Cardiac muscle cell (in vitro differentiated cells and primary cell): Measurements from ENCODE around the gene ITGA6. TPM values are rescaled to one million over a fixed set of nuclear protein-coding genes. Genes with fewer than 3 reads are reported as not detected.

Experiments used
- DNase-seq, 2 donors: peaks; one replicate each; pipeline versions ENCODE4 v3.0.0 to v3.0.0-alpha.2; 2010 to 2017; ENCODE audit warnings: low read depth in 1 of 2, low spot score in 1 of 2
- H3K27ac ChIP-seq: fragments of 200-600 bp; sonication (generic); 2 replicates; pipeline ENCODE4 v1.5.1; 2016
- H3K27me3 ChIP-seq: fragments of 200-600 bp; sonication (generic); 2 replicates; pipeline ENCODE4 v1.6.0; 2016; ENCODE audit warnings: control low read depth
- H3K36me3 ChIP-seq: fragments of 200-600 bp; sonication (generic); 2 replicates; pipeline ENCODE4 v1.5.1; 2016; ENCODE audit warnings: control low read depth
- H3K4me1 ChIP-seq: fragments of 200-600 bp; sonication (generic); 2 replicates; pipeline ENCODE4 v1.8.1; 2017; ENCODE audit warnings: low read depth, mild to moderate bottlenecking, mixed run types
- H3K4me3 ChIP-seq: fragments of 200-600 bp; sonication (generic); 2 replicates; pipeline ENCODE4 v1.5.1; 2016; ENCODE audit warnings: mild to moderate bottlenecking
- H3K9me3 ChIP-seq: fragments of 200-600 bp; sonication (generic); 2 replicates; pipeline ENCODE4 v1.5.1; 2017; ENCODE audit warnings: low read depth, mild to moderate bottlenecking, control low read depth
- polyA plus RNA-seq: library from polyadenylated mRNA; unstranded; fragments of >200 nt; fragmentation: Nextera tagmentation; extraction: Ambion mirVana; gene quantifications from 2 replicates; pipeline ENCODE4 v1.2.1, GENCODE V29; 2016
- total RNA-seq: library from RNA; depleted of rRNA; stranded (reverse); fragments of >200 nt; gene quantifications from 2 replicates; pipeline ENCODE4 v1.2.3, GENCODE V29; 2016
- TF ChIP-seq, protein P1 (sequence below): IDR thresholded peaks from 2 replicates; pipeline ENCODE4 v1.5.1; 2012; ENCODE audit warnings: low read depth, mild to moderate bottlenecking, low read length

Gene ITGA6
- total and polyA plus RNA-seq, 2 experiments from 2014 or later, result 16.3 to 28.3 TPM

DNA sequence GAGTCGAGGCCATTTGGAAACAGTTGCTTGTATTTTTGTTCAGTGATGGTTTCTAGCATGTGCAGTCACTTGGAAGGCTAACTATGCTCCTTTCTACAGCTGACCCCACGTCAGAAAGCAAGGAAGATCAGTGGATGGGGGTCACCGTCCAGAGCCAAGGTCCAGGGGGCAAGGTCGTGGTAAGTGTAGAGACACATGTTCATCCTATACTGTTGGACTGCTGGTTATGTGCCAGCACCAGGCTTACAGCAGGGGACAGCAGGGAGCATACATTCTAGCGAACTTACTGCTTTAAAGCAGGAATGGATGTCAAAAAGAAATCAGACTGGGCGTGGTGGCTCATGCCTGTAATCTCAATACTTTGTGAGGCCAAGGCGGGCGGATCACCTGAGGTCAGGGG is 40.0 kb downstream of the ITGA6 start:
- Histone ChIP-seq H3K27ac (no peak overlapping the region), H3K4me1 (peaks cover 4% of the 10 kb centered on the region), H3K36me3 (no peaks in the 10 kb centered on the region), H3K9me3 (no peaks in the 10 kb centered on the region), H3K27me3 (no peaks in the 10 kb centered on the region), H3K4me3 (no peak overlapping the region)
- TF ChIP-seq, protein P1, sequence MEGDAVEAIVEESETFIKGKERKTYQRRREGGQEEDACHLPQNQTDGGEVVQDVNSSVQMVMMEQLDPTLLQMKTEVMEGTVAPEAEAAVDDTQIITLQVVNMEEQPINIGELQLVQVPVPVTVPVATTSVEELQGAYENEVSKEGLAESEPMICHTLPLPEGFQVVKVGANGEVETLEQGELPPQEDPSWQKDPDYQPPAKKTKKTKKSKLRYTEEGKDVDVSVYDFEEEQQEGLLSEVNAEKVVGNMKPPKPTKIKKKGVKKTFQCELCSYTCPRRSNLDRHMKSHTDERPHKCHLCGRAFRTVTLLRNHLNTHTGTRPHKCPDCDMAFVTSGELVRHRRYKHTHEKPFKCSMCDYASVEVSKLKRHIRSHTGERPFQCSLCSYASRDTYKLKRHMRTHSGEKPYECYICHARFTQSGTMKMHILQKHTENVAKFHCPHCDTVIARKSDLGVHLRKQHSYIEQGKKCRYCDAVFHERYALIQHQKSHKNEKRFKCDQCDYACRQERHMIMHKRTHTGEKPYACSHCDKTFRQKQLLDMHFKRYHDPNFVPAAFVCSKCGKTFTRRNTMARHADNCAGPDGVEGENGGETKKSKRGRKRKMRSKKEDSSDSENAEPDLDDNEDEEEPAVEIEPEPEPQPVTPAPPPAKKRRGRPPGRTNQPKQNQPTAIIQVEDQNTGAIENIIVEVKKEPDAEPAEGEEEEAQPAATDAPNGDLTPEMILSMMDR, result peak; percentile 24
- peak in 1 of 2 donors; percentile 54 for DNase-seq

DNA sequence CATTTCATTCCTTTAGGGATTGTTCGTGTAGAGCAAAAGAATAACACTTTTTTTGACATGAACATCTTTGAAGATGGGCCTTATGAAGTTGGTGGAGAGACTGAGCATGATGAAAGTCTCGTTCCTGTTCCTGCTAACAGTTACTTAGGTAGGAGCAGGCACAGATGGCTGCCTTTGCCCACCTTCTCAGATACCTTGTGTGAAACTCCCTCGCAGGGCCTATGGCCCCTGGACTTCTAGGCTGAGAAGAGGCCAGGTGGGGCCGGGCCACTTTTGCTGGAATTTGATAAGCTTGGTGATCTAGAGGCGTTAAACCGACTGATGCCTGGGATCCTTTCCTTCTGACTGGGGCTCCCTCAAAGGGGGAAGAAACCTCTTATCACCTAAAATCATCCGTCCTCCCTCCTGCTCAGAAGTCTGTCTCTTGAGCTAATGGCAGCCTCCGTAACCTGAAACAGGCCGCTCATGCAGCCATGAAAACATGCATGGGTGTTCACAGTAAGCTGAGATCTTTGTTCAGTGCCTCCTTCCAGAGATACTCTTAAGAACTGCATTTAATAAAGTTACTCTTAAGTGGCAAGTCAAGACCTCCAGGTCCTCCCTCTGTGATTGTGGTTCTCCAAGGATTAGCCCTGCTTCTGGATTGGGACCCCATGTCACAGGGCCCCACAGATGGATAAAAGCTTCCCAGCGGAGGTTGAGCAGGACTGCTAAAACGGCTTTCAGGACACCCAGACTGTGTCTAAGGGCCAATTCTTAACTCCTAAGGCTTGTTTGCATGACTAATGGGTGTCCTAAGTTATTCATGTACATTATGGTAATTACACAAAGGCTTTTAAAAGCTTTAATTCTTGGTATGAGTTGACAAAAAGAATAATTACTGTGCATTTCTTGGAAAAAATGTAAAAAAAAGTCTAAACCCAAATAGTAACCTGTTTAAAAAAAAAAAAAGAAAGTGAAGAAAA is 43.9 kb downstream of the ITGA6 start:
- Histone ChIP-seq H3K4me1 (peaks cover 4% of the 10 kb centered on the region), H3K27me3 (no peaks in the 10 kb centered on the region), H3K9me3 (no peaks in the 10 kb centered on the region), H3K4me3 (no peak overlapping the region), H3K36me3 (no peaks in the 10 kb centered on the region), H3K27ac (no peak overlapping the region)
- TF ChIP-seq, protein P1, result no peak
- DNase-seq, result no peak

GRCh38 chr2:172472446-172473033 is 45.2 kb downstream of the ITGA6 start:
- H3K9me3 ChIP-seq, result no peaks in the 10 kb centered on the region
- TF ChIP-seq, protein P1, result no peak
- H3K36me3 ChIP-seq, result no peaks in the 10 kb centered on the region
- H3K4me3 ChIP-seq, result no peak overlapping the region
- H3K4me1 ChIP-seq, result peaks cover 4% of the 10 kb centered on the region
- no peaks in the 10 kb centered on the region for H3K27me3 ChIP-seq
- H3K27ac ChIP-seq, result no peak overlapping the region
- DNase-seq, result no peak

GRCh38 chr2:172473167-172473566 is 45.8 kb downstream of the ITGA6 start:
- Histone ChIP-seq H3K36me3 (no peaks in the 10 kb centered on the region), H3K4me3 (no peak overlapping the region), H3K9me3 (no peaks in the 10 kb centered on the region), H3K27ac (no peak overlapping the region), H3K27me3 (no peaks in the 10 kb centered on the region), H3K4me1 (peaks cover 4% of the 10 kb centered on the region)
- TF ChIP-seq, protein P1, result no peak
- no peak for DNase-seq

DNA sequence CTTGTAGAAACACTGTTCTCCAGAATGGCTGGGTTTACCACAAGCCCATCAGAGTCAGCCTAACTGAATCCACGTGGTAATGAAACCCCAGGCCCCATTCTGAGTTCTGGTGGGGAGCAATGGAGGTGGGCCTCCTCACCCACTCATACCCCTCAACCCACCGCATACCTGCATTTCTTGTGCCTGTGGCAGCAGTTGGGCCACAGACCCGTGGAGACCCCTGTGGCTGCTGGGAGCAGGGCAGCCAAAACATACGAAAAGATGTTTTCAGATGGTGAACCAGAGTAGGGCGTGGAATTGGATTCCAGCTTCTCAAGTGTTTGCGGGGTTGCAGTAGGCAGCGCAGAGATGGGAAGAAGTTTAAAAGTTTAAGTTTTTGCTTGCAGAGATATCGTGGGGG is 51.0 kb downstream of the ITGA6 start:
- no peak overlapping the region for H3K4me3 ChIP-seq
- no peaks in the 10 kb centered on the region for H3K27me3 ChIP-seq
- H3K9me3 ChIP-seq, result no peaks in the 10 kb centered on the region
- TF ChIP-seq, protein P1, result no peak
- H3K27ac ChIP-seq, result no peak overlapping the region
- H3K4me1 ChIP-seq, result peaks cover 18% of the 10 kb centered on the region
- H3K36me3 ChIP-seq, result no peaks in the 10 kb centered on the region
- DNase-seq, result no peak
